Fibroblast of the conjunctiva (primary cell): ENCODE data around the gene TMEM132C.

Experiments
- DNase-seq: peaks from one replicate; pipeline ENCODE4 v3.0.0-alpha.2; 2010; ENCODE audit warnings: low read depth

TMEM132C gene

GRCh38 chr12:128712622-128713021 is 445.7 kb downstream of the TMEM132C start:
- DNase-seq = no peak

DNA sequence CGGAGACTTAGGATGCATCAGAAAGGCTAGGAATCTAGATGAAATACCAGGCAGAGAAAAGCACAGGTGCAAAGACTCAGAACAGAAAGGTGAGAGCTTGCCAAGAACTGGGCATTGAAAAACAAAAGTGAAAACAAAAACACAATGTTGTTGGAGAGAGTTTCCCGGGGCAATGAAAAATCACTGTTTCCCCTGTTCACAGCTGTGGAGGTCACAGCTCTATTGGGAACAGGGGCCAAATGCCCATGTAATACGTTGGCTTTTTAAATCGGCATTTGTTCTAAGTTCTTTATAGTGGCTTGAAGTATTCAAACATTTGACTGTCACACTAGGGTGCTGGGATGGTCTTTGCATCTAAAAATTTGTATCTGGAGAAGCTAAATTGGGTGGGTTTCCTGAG is 448.5 kb downstream of the TMEM132C start:
- no peak for DNase-seq

GRCh38 chr12:128724468-128725046 is 457.6 kb downstream of the TMEM132C start:
- no peak for DNase-seq

- DNase-seq = no peak
These were observed 459.9 kb downstream of the TMEM132C start for GRCh38 chr12:128726886-128727285.

DNA sequence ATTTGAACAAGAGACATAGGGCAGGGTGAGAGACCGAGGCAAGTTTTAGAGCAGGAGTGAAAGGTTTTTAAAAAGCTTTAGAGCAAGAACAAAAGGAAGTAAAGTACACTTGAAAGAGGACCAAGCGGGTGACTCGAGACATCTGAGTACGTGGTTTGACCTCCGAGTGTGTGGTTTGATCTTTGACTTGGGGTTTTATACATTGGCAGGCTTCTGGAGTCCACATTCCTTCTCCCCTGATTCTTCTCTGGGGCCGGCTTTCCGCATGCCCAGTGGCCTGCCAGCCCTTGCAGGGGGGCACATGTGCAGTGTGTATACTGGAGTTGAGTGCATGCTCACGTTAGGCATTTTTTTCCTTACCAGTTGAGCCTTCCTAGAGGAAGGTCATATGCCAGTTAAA is 460.5 kb downstream of the TMEM132C start:
- no peak for DNase-seq

GRCh38 chr12:128727999-128728398 is 461.0 kb downstream of the TMEM132C start:
- no peak for DNase-seq

DNA sequence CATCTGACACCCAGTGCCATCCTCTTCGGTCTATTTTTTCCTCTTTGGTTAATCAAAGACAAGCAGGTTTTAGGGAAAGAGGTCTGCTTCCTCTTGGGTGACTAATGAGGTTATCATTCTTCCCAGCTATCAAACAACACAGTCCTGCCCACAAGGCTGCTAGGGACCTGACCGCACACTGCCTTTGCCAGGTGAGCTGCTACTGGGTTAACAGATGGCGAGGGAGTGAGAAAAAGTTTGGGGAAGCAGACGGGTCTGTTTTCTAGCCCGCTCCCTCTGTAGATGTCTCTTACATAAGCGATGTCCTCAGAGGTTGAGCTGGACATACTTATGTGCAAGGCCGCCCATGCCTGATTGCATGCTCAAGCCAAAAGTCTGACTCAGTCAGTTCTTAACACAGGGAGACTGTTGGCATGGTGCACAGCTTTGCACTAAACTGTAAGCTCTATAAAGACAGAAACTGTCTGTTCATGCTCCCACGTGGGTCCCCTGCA is 462.7 kb downstream of the TMEM132C start:
- DNase-seq = no peak

DNA sequence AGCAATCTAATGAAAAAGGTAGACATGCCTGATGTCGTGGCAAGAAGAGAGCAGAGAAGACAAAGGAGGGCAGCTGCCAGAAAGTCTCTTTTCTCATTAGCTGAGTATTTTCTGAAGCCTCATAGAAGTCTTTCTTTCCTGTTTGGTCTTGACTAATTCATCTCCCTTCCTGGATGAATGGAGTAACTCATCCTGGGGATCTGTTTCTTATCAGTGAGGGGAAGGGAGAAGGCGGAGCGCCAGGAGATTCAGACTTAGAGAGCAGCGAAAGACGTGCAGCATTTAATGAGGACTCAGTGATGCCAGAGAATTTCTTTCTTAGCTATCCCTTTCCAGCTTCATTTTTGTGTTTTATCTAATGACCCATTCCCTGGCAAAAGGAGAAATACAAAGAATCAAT is 467.4 kb downstream of the TMEM132C start:
- no peak for DNase-seq

- DNase-seq = no peak
These were observed 470.5 kb downstream of the TMEM132C start for GRCh38 chr12:128737292-128737966.

DNA sequence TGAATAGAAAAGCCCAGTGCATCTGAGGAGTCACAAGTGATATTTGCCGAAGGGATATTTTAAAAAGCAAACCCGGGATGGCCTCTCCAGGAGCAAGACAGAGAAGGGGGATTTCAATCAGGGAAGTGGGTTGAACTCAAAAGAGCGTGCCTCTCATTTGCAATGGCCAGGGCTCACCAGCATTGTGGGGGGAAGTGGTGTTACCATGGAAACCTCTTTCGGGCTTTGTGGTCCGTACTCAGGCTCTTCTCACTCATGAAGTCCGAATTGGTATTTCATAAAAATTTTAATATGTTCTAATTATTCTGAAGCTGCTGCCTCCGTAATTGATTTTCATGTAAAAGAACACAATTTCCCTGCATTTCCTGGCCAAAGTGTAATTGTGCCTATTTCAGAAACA is 476.9 kb downstream of the TMEM132C start:
- no peak for DNase-seq

DNA sequence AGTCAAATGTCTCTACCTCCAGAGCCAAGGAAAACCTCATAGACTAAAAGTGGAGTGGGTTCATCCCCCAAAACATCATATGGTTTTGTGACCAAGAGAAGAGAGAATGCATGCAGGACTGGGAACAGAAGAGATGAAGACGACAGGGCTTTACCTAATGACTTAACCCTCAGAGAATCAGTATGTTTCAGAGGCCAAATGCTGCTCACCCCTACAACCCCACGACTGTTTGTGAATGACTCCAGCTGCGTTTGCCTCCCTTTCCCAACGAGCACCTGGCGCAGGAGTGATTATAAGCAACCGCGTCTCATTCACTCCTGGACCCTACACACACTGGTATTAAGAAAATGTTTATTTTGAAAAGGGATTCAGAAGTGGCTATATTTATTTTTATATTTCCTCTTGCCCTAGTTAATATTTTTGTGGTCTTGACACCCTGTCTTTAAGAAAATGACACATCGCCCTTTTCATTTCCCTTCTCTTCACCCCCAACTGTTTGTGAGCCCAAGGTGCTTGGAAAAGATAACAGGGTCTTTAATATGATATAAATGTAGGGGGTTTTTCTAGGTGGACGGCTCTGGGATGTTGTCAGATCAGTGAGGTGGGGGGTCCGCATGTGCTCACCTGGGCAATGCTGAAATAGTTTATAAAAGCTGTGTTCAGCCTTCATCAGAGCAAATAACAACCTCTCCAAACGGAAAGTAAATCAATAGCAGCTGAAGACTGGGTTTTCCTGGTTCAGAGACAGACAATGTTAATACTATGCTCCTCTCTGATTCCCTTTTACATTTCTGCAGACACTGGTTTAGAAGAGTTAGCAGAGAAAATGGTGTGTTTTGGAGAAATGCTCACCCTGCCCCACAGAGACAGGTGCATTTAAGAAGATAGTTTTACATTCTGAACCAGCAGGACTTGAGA is 479.1 kb downstream of the TMEM132C start:
- no peak for DNase-seq

DNA sequence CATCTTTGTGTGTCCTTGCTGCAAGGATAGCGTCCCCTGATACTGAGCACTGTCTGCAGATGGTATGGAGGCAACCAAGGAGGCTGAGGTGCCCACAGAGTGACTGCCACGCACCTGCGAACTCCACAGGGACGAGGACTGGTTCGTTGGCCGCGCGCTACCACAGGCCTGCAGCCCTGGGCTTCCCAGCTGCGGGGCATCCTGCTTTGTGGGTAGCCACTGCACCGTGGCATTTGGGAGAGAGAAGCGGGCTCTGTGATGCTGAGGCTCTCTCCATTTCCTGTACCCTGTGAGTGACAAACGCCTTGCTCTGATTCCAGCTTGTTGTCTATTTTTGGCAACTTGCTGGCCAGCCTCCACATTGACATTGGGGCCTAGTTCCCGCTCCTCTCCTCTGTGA is 480.5 kb downstream of the TMEM132C start:
- no peak for DNase-seq

- DNase-seq = no peak
These were observed 485.4 kb downstream of the TMEM132C start for GRCh38 chr12:128752386-128752785.

GRCh38 chr12:128753438-128753837 is 486.5 kb downstream of the TMEM132C start:
- DNase-seq = no peak

DNA sequence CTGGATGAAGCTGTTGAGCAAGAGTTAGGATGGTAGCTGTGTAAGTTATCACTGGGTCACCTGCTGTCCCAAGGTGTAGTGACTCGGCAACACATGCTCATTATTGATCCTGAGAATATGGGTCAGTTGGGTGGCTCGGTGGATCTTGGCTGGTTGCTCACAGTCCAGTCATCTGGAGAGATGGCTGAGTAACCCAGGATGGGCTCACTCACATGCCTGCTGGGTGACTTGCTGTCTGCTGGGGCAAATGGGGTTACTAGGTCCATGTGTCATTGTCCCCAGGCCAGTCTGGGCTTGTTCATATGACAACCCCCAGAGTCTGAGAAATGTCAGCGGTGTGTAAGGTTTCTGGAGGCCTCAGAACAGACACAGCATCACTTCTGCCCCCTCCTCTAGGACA is 487.3 kb downstream of the TMEM132C start:
- DNase-seq = no peak

DNA sequence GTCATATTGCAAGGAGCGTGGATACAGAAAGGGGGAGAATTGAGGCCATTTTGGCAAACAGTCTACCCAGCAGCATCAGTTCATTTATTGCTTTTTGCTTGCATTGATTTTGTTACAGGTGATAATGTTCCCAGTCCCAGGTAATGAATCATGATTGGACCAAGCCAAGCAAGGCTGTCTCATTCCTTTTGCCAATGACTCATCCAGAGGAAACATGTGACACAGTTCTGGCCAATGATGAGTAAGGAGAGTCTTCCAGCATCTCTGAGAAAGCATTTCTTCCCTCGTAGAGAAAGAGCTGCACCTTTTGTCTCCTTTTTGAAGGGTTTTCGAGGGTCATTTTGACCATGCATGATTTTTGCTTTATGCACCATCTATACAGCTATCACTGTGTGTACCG is 488.6 kb downstream of the TMEM132C start:
- no peak for DNase-seq
